GM18507 (cell line): ENCODE data around the gene INSYN2A.

Experiments
- DNase-seq: peaks from one replicate; pipeline ENCODE4 v3.0.0; 2011; ENCODE audit warnings: low read depth; ENCODE audit not compliant: insufficient read length; ENCODE audit errors: extremely low spot score
- FAIRE-seq: peaks from 2 replicates; lab custom pipeline; 2011; peaks lifted over from hg19 to GRCh38; lab: Jason Lieb, UNC

Gene INSYN2A

DNA sequence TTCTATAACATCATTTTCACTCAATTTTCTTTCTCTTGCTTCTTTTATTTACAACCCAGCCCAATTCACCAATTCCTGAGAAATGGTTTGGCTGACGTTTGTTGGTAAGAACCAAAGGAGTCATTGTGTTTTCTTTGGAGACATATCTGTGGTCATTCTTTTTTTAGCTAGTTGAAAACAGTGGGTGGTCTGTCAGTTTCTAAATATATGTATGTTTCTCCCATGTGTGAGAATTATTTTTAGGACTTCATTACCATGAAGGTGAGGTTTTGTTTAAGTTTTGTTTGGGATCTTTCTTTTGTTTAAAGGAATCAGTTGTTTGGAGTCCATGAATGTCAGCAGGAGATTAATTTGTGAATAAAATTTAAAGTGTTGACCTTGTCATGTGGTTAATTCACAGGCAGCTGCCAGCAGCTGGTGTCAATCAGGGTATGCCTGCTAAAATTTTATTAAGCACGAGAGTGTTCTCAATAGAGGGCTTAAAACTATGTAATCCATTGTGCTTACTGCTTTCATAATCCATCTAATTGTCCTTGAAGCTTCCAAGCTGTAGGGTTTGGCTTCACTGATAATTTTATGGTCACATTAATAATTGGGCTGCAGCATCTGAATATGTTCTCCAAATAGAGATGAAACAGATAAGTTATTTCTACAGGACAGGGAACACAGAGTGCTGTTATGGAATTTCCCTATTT lies 38.7 kb downstream of the INSYN2A start:
- FAIRE-seq = no peak
- DNase-seq = no peak

- DNase-seq = no peak
These were observed 39.3 kb downstream of the INSYN2A start for GRCh38 chr10:127157089-127157488.

GRCh38 chr10:127154831-127155620 lies 41.4 kb downstream of the INSYN2A start:
- DNase-seq (no peak), FAIRE-seq (no peak)

More at GRCh38 chr10:127157089-127157488, 39.3 kb downstream of the INSYN2A start:
- no peak for FAIRE-seq

- FAIRE-seq = no peak
- no peak for DNase-seq
These were observed 43.2 kb downstream of the INSYN2A start for GRCh38 chr10:127153181-127153580.

- no peak for FAIRE-seq
- DNase-seq = no peak
These were observed 44.3 kb downstream of the INSYN2A start for GRCh38 chr10:127151981-127152699.

GRCh38 chr10:127151541-127151940 lies 44.9 kb downstream of the INSYN2A start:
- DNase-seq (no peak), FAIRE-seq (no peak)

- FAIRE-seq = no peak
- no peak for DNase-seq
These were observed 46.3 kb downstream of the INSYN2A start for GRCh38 chr10:127150136-127150535.

- FAIRE-seq = no peak
- no peak for DNase-seq
These were observed 46.8 kb downstream of the INSYN2A start for GRCh38 chr10:127149501-127150081.

DNA sequence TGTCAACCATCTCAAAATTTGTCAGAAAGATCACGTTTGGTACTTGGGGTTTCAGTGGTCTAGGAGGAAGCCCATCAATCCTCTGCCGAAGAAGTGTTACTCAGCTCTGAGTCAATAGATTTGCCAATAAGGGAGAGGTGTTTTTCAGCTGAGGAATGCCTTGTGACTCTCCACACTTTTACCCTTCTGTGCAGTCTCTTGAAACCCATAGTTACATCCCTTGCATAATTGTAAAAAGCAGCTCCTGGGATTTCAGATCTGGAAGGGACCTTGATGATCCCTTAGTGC lies 47.5 kb downstream of the INSYN2A start:
- FAIRE-seq (no peak), DNase-seq (no peak)

DNA sequence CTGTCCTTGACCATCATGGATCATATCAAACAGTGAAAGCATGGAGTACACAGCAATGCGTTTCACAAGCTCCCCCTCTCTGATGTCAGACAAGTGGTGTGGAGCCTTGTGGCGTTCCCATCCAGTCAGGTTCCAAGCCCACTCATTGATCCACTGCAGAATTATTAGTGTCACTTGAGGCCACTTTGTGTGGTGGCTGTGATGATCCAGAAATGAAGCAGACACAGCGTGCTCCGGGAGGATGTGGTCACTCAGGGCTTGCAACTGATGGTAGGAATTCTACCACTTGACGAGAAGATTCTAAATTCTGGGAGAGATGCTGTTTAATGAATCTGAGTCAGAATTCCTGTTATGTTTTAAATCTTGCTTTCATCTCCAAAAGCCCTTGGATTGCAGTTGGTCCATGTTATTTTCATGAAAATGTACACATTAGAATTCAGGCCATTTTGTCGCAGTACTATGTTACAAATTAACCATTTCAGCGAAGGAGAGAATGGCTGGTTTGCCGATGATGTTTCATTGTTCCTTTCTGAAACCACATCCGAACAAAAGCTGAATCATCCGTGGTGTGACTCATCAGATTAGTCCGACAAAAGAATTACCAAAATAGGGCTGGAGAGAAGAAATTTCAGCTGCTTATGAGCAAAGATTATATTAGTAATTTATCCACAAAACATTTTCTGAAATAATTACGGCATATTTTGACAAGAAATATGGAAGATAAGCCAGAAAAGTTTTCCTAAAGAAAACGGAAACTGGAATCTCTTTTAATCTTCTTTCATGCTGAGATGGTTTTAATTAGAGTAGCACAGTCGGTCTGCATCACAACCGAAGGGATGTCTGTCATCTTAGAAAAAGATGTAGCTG lies 48.1 kb downstream of the INSYN2A start:
- no peak for DNase-seq
- FAIRE-seq = no peak

GRCh38 chr10:127146661-127147060 lies 49.7 kb downstream of the INSYN2A start:
- no peak for FAIRE-seq
- no peak for DNase-seq
